ENCODE data around the gene TMEM116. TPM values are rescaled to one million over a fixed set of nuclear protein-coding genes. Genes with fewer than 3 reads are reported as not detected.
"Not testable (repeated sequence)": the region's sequence is repeated elsewhere in the genome, so short reads cannot be mapped to it uniquely, and the experiment has no call there.

Gene TMEM116
- 7.2 and 9.0 TPM in 2 replicates for total RNA-seq

GRCh38 chr12:112012775-112013600, at the start of gene TMEM116, which contains the start of gene ERP29:
TMEM116 (minus strand) TSS chr12:112013165; CDS start chr12:112005270, 7,895 bp downstream.
ERP29 (plus strand) TSS chr12:112013426; CDS start chr12:112013466, 40 bp downstream.
- intact Hi-C loops (cut with micrococcal nuclease) = loop anchor here (1.0 to 10.0 kb wide), 7 partner anchors 12 to 394 kb away; partner anchors contain the start of genes HECTD4, MAPKAPK5, NAA25 and RPL6
- DNase-seq (ENCODE audit: low spot score) = peak; percentile 98
- H3K27me3 Mint-ChIP-seq (ENCODE audit: low read depth) = no peaks in the 10 kb centered on the region
- peak within 1 kb of the TSS; percentile 94 for H3K4me3 Mint-ChIP-seq (ENCODE audit: low read depth)
- peak within 1 kb of the TSS; percentile 94 for H3K27ac Mint-ChIP-seq
- peaks cover 45% of the 10 kb centered on the region for H3K36me3 Mint-ChIP-seq (ENCODE audit: low read depth)
- H3K9me3 Mint-ChIP-seq = peaks cover 6% of the 10 kb centered on the region
- H3K4me1 Mint-ChIP-seq (ENCODE audit: low read depth) = peaks cover 40% of the 10 kb centered on the region

GRCh38 chr12:112061137-112061536, 48.2 kb upstream of the TMEM116 start:
- intact Hi-C loops (cut with micrococcal nuclease) = no loop called here
- Mint-ChIP-seq H3K36me3 (ENCODE audit: low read depth) (peaks cover 65% of the 10 kb centered on the region), H3K27ac (no peak overlapping the region), H3K9me3 (no peaks in the 10 kb centered on the region), H3K27me3 (ENCODE audit: low read depth) (no peaks in the 10 kb centered on the region), H3K4me1 (ENCODE audit: low read depth) (no peaks in the 10 kb centered on the region), H3K4me3 (ENCODE audit: low read depth) (no peak overlapping the region)
- no peak for DNase-seq (ENCODE audit: low spot score)

- peaks cover 64% of the 10 kb centered on the region for H3K36me3 Mint-ChIP-seq (ENCODE audit: low read depth)
- no peak for DNase-seq (ENCODE audit: low spot score)
- peaks cover 4% of the 10 kb centered on the region for H3K4me1 Mint-ChIP-seq (ENCODE audit: low read depth)
- H3K27ac Mint-ChIP-seq = no peak overlapping the region
- no peak overlapping the region for H3K4me3 Mint-ChIP-seq (ENCODE audit: low read depth)
- no peaks in the 10 kb centered on the region for H3K9me3 Mint-ChIP-seq
- intact Hi-C loops (cut with micrococcal nuclease) = no loop called here
- H3K27me3 Mint-ChIP-seq (ENCODE audit: low read depth) = no peaks in the 10 kb centered on the region
Observed at GRCh38 chr12:112049351-112049750, 36.4 kb upstream of the TMEM116 start.

GRCh38 chr12:112046003-112046402, 33.0 kb upstream of the TMEM116 start:
- no peak for DNase-seq (ENCODE audit: low spot score)
- Mint-ChIP-seq H3K4me3 (ENCODE audit: low read depth) (no peak overlapping the region), H3K27ac (no peak overlapping the region), H3K27me3 (ENCODE audit: low read depth) (no peaks in the 10 kb centered on the region), H3K36me3 (ENCODE audit: low read depth) (peaks cover 59% of the 10 kb centered on the region), H3K4me1 (ENCODE audit: low read depth) (no peaks in the 10 kb centered on the region), H3K9me3 (no peaks in the 10 kb centered on the region)
- intact Hi-C loops (cut with micrococcal nuclease) = no loop called here

GRCh38 chr12:112036614-112037013, 23.6 kb upstream of the TMEM116 start:
- H3K9me3 Mint-ChIP-seq; H3K4me1 Mint-ChIP-seq (ENCODE audit: low read depth); DNase-seq (ENCODE audit: low spot score); intact Hi-C loops (cut with micrococcal nuclease); H3K27ac Mint-ChIP-seq; H3K27me3 Mint-ChIP-seq (ENCODE audit: low read depth); H3K4me3 Mint-ChIP-seq (ENCODE audit: low read depth): not testable (repeated sequence)
- H3K36me3 Mint-ChIP-seq (ENCODE audit: low read depth) = peaks cover 61% of the 10 kb centered on the region

GRCh38 chr12:112035219-112035785, 22.3 kb upstream of the TMEM116 start:
- intact Hi-C loops (cut with micrococcal nuclease) = no loop called here
- peaks cover 67% of the 10 kb centered on the region for H3K36me3 Mint-ChIP-seq (ENCODE audit: low read depth)
- H3K4me3 Mint-ChIP-seq (ENCODE audit: low read depth) = no peak overlapping the region
- H3K9me3 Mint-ChIP-seq = no peaks in the 10 kb centered on the region
- DNase-seq (ENCODE audit: low spot score) = no peak
- H3K27me3 Mint-ChIP-seq (ENCODE audit: low read depth) = no peaks in the 10 kb centered on the region
- no peak overlapping the region for H3K27ac Mint-ChIP-seq
- peaks cover 1% of the 10 kb centered on the region for H3K4me1 Mint-ChIP-seq (ENCODE audit: low read depth)

GRCh38 chr12:112032292-112032691, 19.3 kb upstream of the TMEM116 start:
- no peaks in the 10 kb centered on the region for H3K9me3 Mint-ChIP-seq
- H3K27me3 Mint-ChIP-seq (ENCODE audit: low read depth) = no peaks in the 10 kb centered on the region
- DNase-seq (ENCODE audit: low spot score) = no peak
- no peak overlapping the region for H3K4me3 Mint-ChIP-seq (ENCODE audit: low read depth)
- no peak overlapping the region for H3K27ac Mint-ChIP-seq
- intact Hi-C loops (cut with micrococcal nuclease) = no loop called here
- peaks cover 3% of the 10 kb centered on the region for H3K4me1 Mint-ChIP-seq (ENCODE audit: low read depth)
- H3K36me3 Mint-ChIP-seq (ENCODE audit: low read depth) = peaks cover 63% of the 10 kb centered on the region

GRCh38 chr12:112031472-112031871, 18.5 kb upstream of the TMEM116 start:
- Mint-ChIP-seq H3K27ac (no peak overlapping the region), H3K4me3 (ENCODE audit: low read depth) (no peak overlapping the region), H3K9me3 (no peaks in the 10 kb centered on the region), H3K27me3 (ENCODE audit: low read depth) (no peaks in the 10 kb centered on the region), H3K4me1 (ENCODE audit: low read depth) (peaks cover 5% of the 10 kb centered on the region), H3K36me3 (ENCODE audit: low read depth) (peaks cover 58% of the 10 kb centered on the region)
- intact Hi-C loops (cut with micrococcal nuclease) = no loop called here
- no peak for DNase-seq (ENCODE audit: low spot score)

GRCh38 chr12:112029301-112029700, 16.3 kb upstream of the TMEM116 start:
- DNase-seq (ENCODE audit: low spot score) = no peak
- peaks cover 57% of the 10 kb centered on the region for H3K36me3 Mint-ChIP-seq (ENCODE audit: low read depth)
- peaks cover 11% of the 10 kb centered on the region for H3K4me1 Mint-ChIP-seq (ENCODE audit: low read depth)
- intact Hi-C loops (cut with micrococcal nuclease) = no loop called here
- H3K27ac Mint-ChIP-seq = no peak overlapping the region
- no peaks in the 10 kb centered on the region for H3K27me3 Mint-ChIP-seq (ENCODE audit: low read depth)
- H3K4me3 Mint-ChIP-seq (ENCODE audit: low read depth) = no peak overlapping the region
- H3K9me3 Mint-ChIP-seq = no peaks in the 10 kb centered on the region

GRCh38 chr12:112025808-112026375, 12.9 kb upstream of the TMEM116 start:
- H3K27ac Mint-ChIP-seq = peak overlapping the region; percentile 76
- no peaks in the 10 kb centered on the region for H3K9me3 Mint-ChIP-seq
- H3K27me3 Mint-ChIP-seq (ENCODE audit: low read depth) = no peaks in the 10 kb centered on the region
- no peak for DNase-seq (ENCODE audit: low spot score)
- intact Hi-C loops (cut with micrococcal nuclease) = no loop called here
- H3K4me1 Mint-ChIP-seq (ENCODE audit: low read depth) = peaks cover 21% of the 10 kb centered on the region
- H3K4me3 Mint-ChIP-seq (ENCODE audit: low read depth) = no peak overlapping the region
- peaks cover 67% of the 10 kb centered on the region for H3K36me3 Mint-ChIP-seq (ENCODE audit: low read depth)

- H3K9me3 Mint-ChIP-seq = no peaks in the 10 kb centered on the region
- DNase-seq (ENCODE audit: low spot score) = no peak
- no peak overlapping the region for H3K4me3 Mint-ChIP-seq (ENCODE audit: low read depth)
- intact Hi-C loops (cut with micrococcal nuclease) = no loop called here
- H3K4me1 Mint-ChIP-seq (ENCODE audit: low read depth) = peaks cover 21% of the 10 kb centered on the region
- H3K27me3 Mint-ChIP-seq (ENCODE audit: low read depth) = no peaks in the 10 kb centered on the region
- H3K36me3 Mint-ChIP-seq (ENCODE audit: low read depth) = peaks cover 69% of the 10 kb centered on the region
- H3K27ac Mint-ChIP-seq = no peak overlapping the region
Observed at GRCh38 chr12:112023759-112024396, 10.9 kb upstream of the TMEM116 start.

- Mint-ChIP-seq H3K4me1 (ENCODE audit: low read depth) (peaks cover 22% of the 10 kb centered on the region), H3K36me3 (ENCODE audit: low read depth) (peaks cover 68% of the 10 kb centered on the region), H3K9me3 (no peaks in the 10 kb centered on the region), H3K27ac (peak overlapping the region; percentile 60), H3K27me3 (ENCODE audit: low read depth) (no peaks in the 10 kb centered on the region), H3K4me3 (ENCODE audit: low read depth) (no peak overlapping the region)
- no peak for DNase-seq (ENCODE audit: low spot score)
- intact Hi-C loops (cut with micrococcal nuclease) = no loop called here
Observed at GRCh38 chr12:112022241-112023016, 9.5 kb upstream of the TMEM116 start.

Measured in activated T-helper 2 cell treated with anti-CD3 and anti-CD28 coated beads, Interferon-gamma antibody, Interleukin-2, Interleukin-4, amounts not matched to agents 10 μg/mL and 5 μg/mL and 100 μg/mL, durations not matched to agents 14 hours and 24 hours and 36 hours (primary cell).